Adipose tissue (tissue), 3 donors: ENCODE measurements around the gene C7orf33. TPM values are rescaled to one million over a fixed set of nuclear protein-coding genes. Genes with fewer than 3 reads are reported as not detected.
"Not testable (repeated sequence)": the region's sequence is repeated elsewhere in the genome, so short reads cannot be mapped to it uniquely, and the experiment has no call there.

Experiments used
- H3K27ac ChIP-seq: one replicate; pipeline ENCODE4 v1.5.1; 2013; ENCODE audit warnings: low read depth, low read length
- WGBS, 3 donors: extraction: QIAGEN DNeasy Blood & Tissue Kit; methylation state at CpG; one replicate each; pipeline ENCODE4 v1.1.7; 2013; 5-methylcytosine and 5-hydroxymethylcytosine counted together
- polyA plus RNA-seq, 3 donors: library from polyadenylated mRNA; stranded (reverse); fragments of 200-250 nt; gene quantifications; one replicate each; pipeline ENCODE4 v1.2.3, GENCODE V29; 2013
- donor health status: healthy with polysubstance abuse.
- donor health status: Bipolar disorder and iron deficiency.
- donor health status: healthy.

The C7orf33 gene, protein sequence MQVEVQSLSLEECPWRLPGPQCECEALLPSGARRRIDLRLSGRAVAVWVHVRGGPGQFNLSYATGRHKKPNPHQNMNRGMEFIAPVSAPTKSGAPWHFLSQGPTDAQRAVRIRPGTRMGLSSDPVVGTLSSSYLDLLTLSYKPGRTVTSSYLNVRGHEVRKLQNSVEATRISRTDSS
- not detected for polyA plus RNA-seq

DNA sequence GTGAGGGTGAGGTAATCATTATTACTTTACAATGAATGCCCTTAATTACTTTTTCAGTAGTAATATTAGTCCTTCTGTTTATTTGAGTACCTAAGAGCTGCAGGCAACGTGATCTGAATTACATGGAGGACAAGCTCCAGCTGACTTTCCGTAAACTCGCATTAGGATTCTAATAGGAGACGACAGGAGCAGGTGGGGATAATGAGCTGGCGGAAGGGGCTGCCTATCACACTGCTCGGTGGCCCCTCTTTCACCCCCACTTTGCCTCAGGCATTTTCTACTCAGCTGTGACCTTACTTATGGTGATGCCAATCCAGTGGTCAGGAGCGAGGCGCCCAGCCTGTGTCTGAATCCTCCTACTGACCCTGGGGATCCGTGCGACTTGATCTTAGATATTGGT is at the start of gene C7orf33:
TSS of gene C7orf33 (plus strand) at position 296 of the 400 bp plus-strand sequence. CDS start 160 bp downstream, outside the sequence.
- no peak within 1 kb of the TSS for H3K27ac ChIP-seq
- WGBS, 3 donors, result 75 to 81% (median 78%) methylated on average over 10 of the region's 10 CpGs

- 76 to 86% (median 80%) methylated on average over 6 of the region's 6 CpGs for WGBS, 3 donors
- H3K27ac ChIP-seq, result no peak overlapping the region
Measured at GRCh38 chr7:148541891-148542504, 48.6 kb upstream of the C7orf33 start.

- H3K27ac ChIP-seq, result no peak overlapping the region
- 91 to 97% (median 95%) methylated on average over 8 of the region's 8 CpGs for WGBS, 3 donors
Measured at GRCh38 chr7:148543302-148543701, 47.3 kb upstream of the C7orf33 start.

- H3K27ac ChIP-seq, result no peak overlapping the region
- 82 to 90% (median 88%) methylated on average over 6 of the region's 6 CpGs for WGBS, 3 donors
Measured at GRCh38 chr7:148545172-148545571, 45.4 kb upstream of the C7orf33 start.

DNA sequence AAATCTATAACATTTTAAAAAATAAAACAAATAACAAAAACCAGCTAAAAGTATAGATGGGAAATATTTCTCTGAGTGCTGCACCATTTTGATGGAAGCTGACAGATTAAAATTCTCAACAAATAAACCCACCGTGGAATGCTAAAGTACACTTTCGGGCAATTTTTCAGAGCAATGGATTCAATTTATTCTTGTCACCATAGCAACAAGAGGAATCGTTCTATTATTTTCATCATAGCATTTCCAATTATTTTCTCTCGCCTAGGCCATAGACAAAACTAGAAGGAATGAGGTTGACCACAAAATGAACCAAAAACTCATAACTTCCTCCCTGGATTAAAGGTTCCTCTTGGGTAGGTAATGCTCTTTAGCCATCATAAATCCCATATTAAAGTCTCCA is 44.6 kb upstream of the C7orf33 start:
- no peak overlapping the region for H3K27ac ChIP-seq
- 71 to 80% (median 77%) methylated on average over 4 of the region's 4 CpGs for WGBS, 3 donors

DNA sequence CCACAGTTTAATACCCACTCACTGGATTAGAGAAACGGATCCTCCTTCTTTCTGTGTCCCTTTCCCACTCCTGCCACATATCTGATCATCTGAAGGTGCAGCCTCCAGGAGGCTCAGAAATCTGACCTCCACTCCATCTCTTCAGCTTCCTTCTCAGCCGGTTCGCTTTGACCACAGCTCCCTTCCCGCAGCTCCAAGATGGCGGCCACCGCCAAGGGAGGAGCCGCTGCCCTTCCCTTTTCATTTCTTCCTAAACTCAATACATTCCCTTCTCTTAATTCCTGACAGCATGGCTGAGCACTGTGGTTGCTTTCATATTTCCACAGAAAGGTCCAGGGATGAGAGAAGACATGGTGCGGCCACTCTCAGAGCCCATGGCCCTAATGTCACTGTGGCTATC is 43.7 kb upstream of the C7orf33 start:
- 77 to 96% (median 91%) methylated on average over 8 of the region's 8 CpGs for WGBS, 3 donors
- H3K27ac ChIP-seq, result no peak overlapping the region

DNA sequence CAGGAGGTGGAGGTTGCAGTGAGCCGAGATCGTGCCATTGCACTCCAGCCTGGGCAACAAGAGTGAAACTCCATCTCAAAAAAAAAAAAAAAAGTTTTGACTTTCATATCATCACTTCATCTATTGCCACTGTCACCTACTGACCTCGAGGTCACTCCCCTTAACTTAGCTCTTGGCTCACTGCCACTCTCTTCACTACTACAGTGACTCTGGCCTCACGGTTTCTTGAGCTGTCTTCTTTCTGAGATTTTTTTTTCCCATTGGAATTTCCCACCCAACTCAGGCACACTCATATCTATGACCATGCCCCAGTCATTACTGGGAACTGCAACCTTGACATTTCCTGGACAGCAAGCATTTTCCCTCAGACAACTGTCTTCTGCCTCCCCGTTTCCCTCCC is 42.6 kb upstream of the C7orf33 start:
- no peak overlapping the region for H3K27ac ChIP-seq
- 64 to 71% (median 64%) methylated on average over 3 to 4 of the region's 5 CpGs for WGBS, 3 donors

DNA sequence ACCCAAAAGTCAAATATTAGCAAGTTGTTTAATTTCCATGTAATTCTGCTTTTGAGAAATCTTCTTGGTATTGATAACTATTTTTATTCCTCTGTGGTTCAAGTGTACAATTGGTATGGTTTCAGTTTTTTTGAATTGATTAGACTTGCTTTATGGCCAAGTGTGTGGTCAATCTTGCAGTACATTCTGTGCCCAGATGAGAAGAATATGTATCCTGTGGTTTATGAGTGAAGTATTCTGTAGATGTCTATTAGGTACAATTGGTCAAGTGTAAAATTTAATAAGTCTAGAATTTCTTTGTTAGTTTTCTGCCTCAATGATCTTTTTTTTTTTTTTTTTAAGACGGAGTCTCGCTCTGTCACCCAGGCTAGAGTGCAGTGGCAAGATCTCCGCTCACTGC is 36.6 kb upstream of the C7orf33 start:
- WGBS, 3 donors, result 97 to 100% (median 100%) methylated on average over 3 of the region's 3 CpGs
- H3K27ac ChIP-seq, result no peak overlapping the region

DNA sequence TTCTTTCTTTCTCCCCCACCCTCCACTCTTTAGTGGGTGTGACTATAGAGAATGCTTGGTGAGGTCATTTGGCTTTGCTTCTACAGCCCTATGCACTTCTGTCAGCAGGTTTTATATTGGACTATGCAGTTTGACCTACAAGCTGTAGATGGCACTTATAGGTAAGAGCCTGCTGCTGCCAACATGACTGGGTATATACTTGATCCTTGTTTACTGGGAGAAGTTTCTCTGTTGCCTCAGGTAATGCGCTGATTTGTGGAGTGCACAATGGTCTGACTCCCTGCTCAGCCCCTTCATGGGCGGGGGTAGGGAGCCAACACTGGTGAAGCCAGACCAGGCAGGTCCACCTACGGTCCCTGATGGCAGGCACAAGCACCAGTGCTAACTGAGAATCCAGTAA is 33.7 kb upstream of the C7orf33 start:
- WGBS, 3 donors, result 81 to 91% (median 90%) methylated on average over 3 of the region's 3 CpGs
- no peak overlapping the region for H3K27ac ChIP-seq

DNA sequence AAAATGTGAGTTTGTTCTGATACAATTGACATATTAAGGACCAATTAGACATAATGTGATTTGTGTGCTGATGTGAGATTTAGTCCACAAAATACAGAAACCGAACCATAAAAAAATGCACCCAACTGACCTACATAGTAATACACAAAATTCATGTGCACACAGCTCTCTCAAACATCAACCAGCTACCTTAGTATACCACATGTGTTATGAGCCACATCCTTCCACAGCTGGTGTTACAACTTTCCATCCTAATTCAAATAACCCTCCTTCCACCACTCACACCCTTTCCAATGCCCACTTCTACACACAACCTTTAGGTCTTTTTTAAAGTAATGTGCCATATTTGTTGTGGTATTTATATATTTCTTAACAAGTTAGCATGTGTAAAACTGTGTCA is 31.7 kb upstream of the C7orf33 start:
- H3K27ac ChIP-seq, result no peak overlapping the region
- WGBS, 3 donors, result 84 to 94% (median 94%) methylated on average over 1 of the region's 1 CpG

GRCh38 chr7:148561099-148561498 is 29.5 kb upstream of the C7orf33 start:
- H3K27ac ChIP-seq, result no peak overlapping the region

GRCh38 chr7:148563583-148564274 is 26.8 kb upstream of the C7orf33 start:
- WGBS, 3 donors, result 60 to 71% (median 70%) methylated on average over 4 of the region's 4 CpGs
- H3K27ac ChIP-seq, result no peak overlapping the region

GRCh38 chr7:148564275-148564951 is 26.2 kb upstream of the C7orf33 start:
- WGBS, 3 donors, result 20 to 54% (median 21%) methylated on average over 4 of the region's 4 CpGs

GRCh38 chr7:148566736-148567135 is 23.8 kb upstream of the C7orf33 start:
- no peak overlapping the region for H3K27ac ChIP-seq
- 36 to 89% (median 88%) methylated on average over 6 of the region's 6 CpGs for WGBS, 3 donors

More at GRCh38 chr7:148564275-148564951, 26.2 kb upstream of the C7orf33 start:
- not testable (repeated sequence) for H3K27ac ChIP-seq

DNA sequence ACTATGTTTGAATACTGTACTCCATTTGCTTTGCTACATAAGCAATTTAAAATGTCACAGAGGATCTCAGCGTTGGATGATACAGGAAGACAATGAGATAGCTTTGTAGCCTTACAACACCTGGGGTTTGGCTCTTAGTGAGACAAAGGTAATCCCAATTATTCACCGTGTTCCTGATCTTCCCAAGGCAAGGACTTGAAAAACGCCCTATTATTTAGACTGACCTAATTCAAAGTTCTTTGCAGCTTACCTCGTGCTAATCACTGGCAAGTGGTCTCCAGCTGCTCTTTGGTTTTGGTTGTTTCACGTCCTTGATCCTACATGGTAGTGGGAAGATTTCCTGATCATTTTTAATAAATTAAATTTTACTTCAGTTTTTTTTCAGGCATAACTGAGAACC is 23.0 kb upstream of the C7orf33 start:
- no peak overlapping the region for H3K27ac ChIP-seq
- 51 to 81% (median 76%) methylated on average over 5 of the region's 5 CpGs for WGBS, 3 donors

DNA sequence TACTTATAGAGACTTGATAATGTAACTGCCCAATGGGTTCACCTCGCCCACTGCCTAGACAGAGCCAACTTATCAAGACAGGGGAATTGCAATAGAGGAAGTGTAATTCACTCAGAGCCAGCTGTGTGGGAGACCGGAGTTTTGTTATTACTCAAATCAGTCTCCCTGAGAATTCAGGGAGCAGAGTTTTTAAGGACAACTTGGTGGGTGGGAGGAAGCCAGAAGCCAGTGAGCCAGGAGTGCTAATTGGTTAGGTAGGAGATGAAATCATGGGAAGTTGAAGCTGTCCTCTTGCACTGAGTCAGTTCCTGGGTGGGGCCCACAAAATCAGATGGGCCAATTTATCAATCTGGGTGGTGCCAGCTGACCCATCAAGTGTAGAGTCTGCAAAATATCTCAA is 20.1 kb upstream of the C7orf33 start:
- 70 to 80% (median 76%) methylated on average over 2 of the region's 2 CpGs for WGBS, 3 donors
- no peak overlapping the region for H3K27ac ChIP-seq

DNA sequence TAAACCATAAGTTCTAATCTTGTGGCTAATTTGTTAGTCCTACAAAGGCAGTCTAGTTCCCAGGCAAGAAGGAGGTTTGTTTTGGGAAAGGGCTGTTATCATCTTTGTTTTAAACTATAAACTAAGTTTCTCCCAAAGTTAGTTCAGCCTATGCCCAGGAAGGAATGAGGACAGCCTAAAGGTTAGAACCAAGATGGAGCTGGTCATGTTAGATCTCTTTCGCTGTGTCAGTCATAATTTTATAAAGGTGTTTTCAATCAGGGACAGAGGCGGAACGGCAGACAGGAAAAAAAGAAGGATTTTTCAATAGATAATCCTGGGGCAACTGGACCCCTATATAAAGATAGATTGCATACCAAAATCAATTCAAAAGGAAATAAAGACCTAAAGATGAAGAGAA is 19.6 kb upstream of the C7orf33 start:
- H3K27ac ChIP-seq, result not testable (repeated sequence)
- WGBS, 3 donors, result 97 to 98% (median 97%) methylated on average over 3 of the region's 3 CpGs

DNA sequence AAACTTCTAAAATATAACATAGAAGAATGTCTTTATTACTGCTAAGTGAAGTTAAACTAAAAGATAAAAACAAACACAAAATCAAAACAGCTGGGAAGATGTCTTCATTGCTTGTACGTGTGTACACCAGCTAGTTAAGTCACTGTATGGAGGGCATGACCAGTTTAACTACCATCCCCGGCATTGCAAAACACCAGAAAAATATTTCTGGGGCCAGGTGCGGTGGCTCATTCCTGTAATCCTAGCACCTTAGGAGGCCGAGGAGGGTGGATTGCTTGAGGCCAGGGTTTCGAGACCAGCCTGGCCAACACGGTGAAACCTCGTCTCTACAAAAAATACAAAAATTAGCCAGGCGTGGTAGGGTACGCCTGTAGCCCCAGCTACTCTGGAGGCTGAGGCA is 19.2 kb upstream of the C7orf33 start:
- H3K27ac ChIP-seq, result no peak overlapping the region
- 79 to 93% (median 90%) methylated on average over 9 of the region's 9 CpGs for WGBS, 3 donors

DNA sequence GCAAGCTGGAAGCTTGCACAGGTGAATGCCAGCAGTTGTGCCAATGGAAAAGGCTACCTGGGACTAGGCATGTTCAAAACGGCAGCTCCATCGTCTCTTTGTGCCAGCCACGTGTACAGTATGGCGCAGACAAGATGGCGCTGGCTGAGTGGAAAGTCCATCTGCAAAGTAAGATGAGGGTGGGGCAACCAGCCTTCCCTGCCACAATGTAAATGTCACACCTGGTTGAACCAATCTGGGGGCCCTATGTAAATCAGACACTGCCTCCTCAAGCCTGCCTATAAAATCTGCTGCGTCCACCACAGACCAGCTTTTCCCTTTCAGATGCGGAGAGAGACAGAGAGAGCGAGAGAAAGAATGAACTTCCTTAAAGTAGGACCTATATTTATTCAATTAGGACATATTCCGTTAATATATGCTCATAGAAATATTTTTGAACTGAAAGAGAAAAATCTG is 18.5 kb upstream of the C7orf33 start:
- no peak overlapping the region for H3K27ac ChIP-seq
- WGBS, 3 donors, result 79 to 92% (median 90%) methylated on average over 9 of the region's 9 CpGs
